HL-60 (cell line): ENCODE results near the gene CBX8.

ENCODE experiments used
- DNase-seq, 2 experiments: peaks; one replicate each; pipeline ENCODE4 v3.0.0-alpha.2; 2010 to 2020; ENCODE audit warnings: low read depth in 1 of 2, low spot score in 1 of 2
- H3K27ac ChIP-seq: fragments of 250-450 bp; sonication (Bioruptor Pico); replicated peaks from 2 replicates; pipeline ENCODE4 v1.5.1; 2020; ENCODE audit warnings: mild to moderate bottlenecking, moderate library complexity
- H3K27me3 ChIP-seq: fragments of 250-450 bp; sonication (Bioruptor Pico); 2 replicates; pipeline ENCODE4 v1.5.1; 2021; ENCODE audit warnings: mild to moderate bottlenecking, moderate library complexity; ENCODE audit not compliant: insufficient read depth, poor library complexity, severe bottlenecking
- H3K4me3 ChIP-seq: replicated peaks from 2 replicates; pipeline ENCODE4 v1.5.1; 2011; ENCODE audit warnings: mild to moderate bottlenecking, control low read depth, low read length; ENCODE audit not compliant: insufficient read depth
- CTCF ChIP-seq: IDR thresholded peaks from one replicate; pipeline ENCODE4 v1.5.1; 2011; ENCODE audit warnings: low read length, control low read depth, inconsistent platforms; ENCODE audit not compliant: insufficient read depth
- GABPA ChIP-seq: IDR thresholded peaks from 2 replicates; pipeline ENCODE4 v1.6.1; 2012; ENCODE audit warnings: low read depth
- POLR2AphosphoS5 ChIP-seq: IDR thresholded peaks from 2 replicates; pipeline ENCODE4 v1.6.1; 2012; ENCODE audit warnings: low read depth
- REST ChIP-seq: IDR thresholded peaks from 2 replicates; pipeline ENCODE4 v1.6.1; 2012; ENCODE audit warnings: low read depth; ENCODE audit not compliant: insufficient replicate concordance
- SPI1 ChIP-seq: IDR thresholded peaks from 2 replicates; pipeline ENCODE4 v1.6.1; 2012; ENCODE audit warnings: low read depth, mild to moderate bottlenecking, borderline replicate concordance

CBX8 gene

GRCh38 chr17:79814974-79815835 is 18.3 kb upstream of the CBX8 start:
- Histone ChIP-seq H3K27ac (no peak overlapping the region), H3K27me3 (peaks cover 61% of the 10 kb centered on the region), H3K4me3 (no peak overlapping the region)
- TF ChIP-seq POLR2AphosphoS5, result no peak
- no peak for TF ChIP-seq CTCF
- TF ChIP-seq REST, result no peak
- TF ChIP-seq SPI1, result no peak
- no peak for TF ChIP-seq GABPA
- no peak for DNase-seq

GRCh38 chr17:79814127-79814973 is 17.5 kb upstream of the CBX8 start:
- H3K4me3 ChIP-seq, result no peak overlapping the region
- DNase-seq, result no peak
- H3K27me3 ChIP-seq, result peaks cover 62% of the 10 kb centered on the region
- no peak overlapping the region for H3K27ac ChIP-seq
- no peak for TF ChIP-seq GABPA
- no peak for TF ChIP-seq REST
- TF ChIP-seq POLR2AphosphoS5, result no peak

- DNase-seq, result no peak
- Histone ChIP-seq H3K4me3 (peak overlapping the region; percentile 14; the same call in 1 of the 2 replicates), H3K27ac (no peak overlapping the region), H3K27me3 (peaks cover 71% of the 10 kb centered on the region)
- TF ChIP-seq SPI1, result no peak
- no peak for TF ChIP-seq REST
- no peak for TF ChIP-seq POLR2AphosphoS5
- no peak for TF ChIP-seq GABPA
- no peak for TF ChIP-seq CTCF
Measured at GRCh38 chr17:79813297-79814126, 16.6 kb upstream of the CBX8 start.
